Keratinocyte (primary cell): Measurements from ENCODE around the gene FANCD2. TPM values are rescaled to one million over a fixed set of nuclear protein-coding genes. Genes with fewer than 3 reads are reported as not detected.

Experiments
- DNase-seq: peaks from one replicate; pipeline ENCODE4 v3.0.0-alpha.2; 2011; ENCODE audit warnings: low read depth, missing footprints, low spot score
- FAIRE-seq: peaks from 2 replicates; lab custom pipeline; 2011; peaks lifted over from hg19 to GRCh38; lab: Jason Lieb, UNC
- H2AFZ ChIP-seq: 2 replicates; pipeline ENCODE4 v1.6.0; 2012; ENCODE audit warnings: low read length, control low read depth, inconsistent platforms; ENCODE audit not compliant: control insufficient read depth
- H3K27ac ChIP-seq: 2 replicates; pipeline ENCODE4 v1.5.1; 2011; ENCODE audit warnings: low read length; ENCODE audit not compliant: control insufficient read depth, insufficient read depth
- H3K27me3 ChIP-seq: 3 replicates; pipeline ENCODE4 v1.6.0; 2011; ENCODE audit warnings: low read length; ENCODE audit not compliant: control insufficient read depth, insufficient read depth; ENCODE audit errors: extremely low read depth
- H3K36me3 ChIP-seq, 2 experiments: 2 replicates in 1 of 2; 3 replicates in 1 of 2; pipeline ENCODE4 v1.5.1; 2011; ENCODE audit warnings: low read length in 2 of 2, mild to moderate bottlenecking in 1 of 2; ENCODE audit not compliant: control insufficient read depth in 2 of 2, insufficient read depth in 2 of 2; ENCODE audit errors: extremely low read depth in 1 of 2
- H3K4me1 ChIP-seq: 3 replicates; pipeline ENCODE4 v1.5.1; 2011; ENCODE audit warnings: low read length; ENCODE audit not compliant: control insufficient read depth, insufficient read depth; ENCODE audit errors: extremely low read depth
- H3K4me2 ChIP-seq: 3 replicates; pipeline ENCODE4 v1.6.0; 2011; ENCODE audit warnings: low read depth, low read length; ENCODE audit not compliant: control insufficient read depth, insufficient read depth; ENCODE audit errors: extremely low read depth
- H3K4me3 ChIP-seq, 3 experiments: fragments of 200-600 bp in 1 of 3; sonication (generic) in 1 of 3; 2 replicates in 2 of 3; 3 replicates in 1 of 3; pipeline ENCODE4 v1.5.1; 2011 to 2016; ENCODE audit warnings: low read length in 3 of 3, mild to moderate bottlenecking in 3 of 3, control low read depth in 2 of 3, inconsistent platforms in 1 of 3, low read depth in 1 of 3, mixed read lengths in 1 of 3, mixed run types in 1 of 3, moderate library complexity in 1 of 3; ENCODE audit not compliant: control insufficient read depth in 2 of 3, insufficient read depth in 2 of 3; ENCODE audit errors: extremely low read depth in 1 of 3
- H3K79me2 ChIP-seq: 2 replicates; pipeline ENCODE4 v1.6.0; 2012; ENCODE audit warnings: low read length; ENCODE audit not compliant: control insufficient read depth, insufficient read depth
- H3K9ac ChIP-seq: 3 replicates; pipeline ENCODE4 v1.6.0; 2011; ENCODE audit warnings: low read length; ENCODE audit not compliant: control insufficient read depth, insufficient read depth; ENCODE audit errors: extremely low read depth
- H3K9me1 ChIP-seq: 3 replicates; pipeline ENCODE4 v1.6.0; 2011; ENCODE audit warnings: low read length; ENCODE audit not compliant: control insufficient read depth, insufficient read depth; ENCODE audit errors: extremely low read depth
- H3K9me3 ChIP-seq: 2 replicates; pipeline ENCODE4 v1.5.1; 2012; ENCODE audit warnings: low read depth, low read length; ENCODE audit not compliant: control insufficient read depth
- H4K20me1 ChIP-seq: 3 replicates; pipeline ENCODE4 v1.6.0; 2011; ENCODE audit warnings: low read length; ENCODE audit not compliant: control insufficient read depth, insufficient read depth; ENCODE audit errors: extremely low read depth
- EZH2 ChIP-seq: IDR thresholded peaks from one replicate; pipeline ENCODE4 v1.6.1; 2012; ENCODE audit warnings: inconsistent platforms, mild to moderate bottlenecking, low read length, moderate library complexity
- dilution Hi-C: fragments of 300-500 bp; cut with MboI; formaldehyde crosslinking; loops from one replicate; pipeline ENCODE4 v1.7.0; 2020; ENCODE audit warnings: low sequenced_read_pairs; ENCODE audit not compliant: extremely low pct_ligation_motif_present
- polyA plus RNA-seq, 5 experiments: library from polyadenylated mRNA; depleted of rRNA in 3 of 5; stranded (reverse) in 3 of 5; stranded (forward) in 1 of 5; unstranded in 1 of 5; fragments of >200 nt; gene quantifications; 1 replicate in 1 of 5; 2 replicates in 3 of 5; 3 replicates in 1 of 5; pipeline versions ENCODE4 v1.2.1 to v1.2.3, GENCODE V29; 2011 to 2012; ENCODE audit warnings: missing spikeins in 2 of 5, low read depth in 1 of 5, low replicate concordance in 1 of 5
- TF ChIP-seq, protein P1 (sequence below), 3 experiments: IDR thresholded peaks in 1 of 3; conservative IDR thresholded peaks in 1 of 3; optimal IDR thresholded peaks in 1 of 3; 2 replicates in 2 of 3; 3 replicates in 1 of 3; pipeline versions ENCODE3 to v1.5.1; 2011; ENCODE audit warnings: low read length in 3 of 3, mild to moderate bottlenecking in 3 of 3, moderate library complexity in 2 of 3, control low read depth in 1 of 3, inconsistent platforms in 1 of 3; ENCODE audit not compliant: insufficient read depth in 2 of 3; ENCODE audit errors: extremely low read depth in 1 of 3

Gene FANCD2
- polyA plus RNA-seq, 1 donor (not counting 4 experiments of a cell fraction or from before 2014, with no cell fraction given) = 12.5 TPM

DNA sequence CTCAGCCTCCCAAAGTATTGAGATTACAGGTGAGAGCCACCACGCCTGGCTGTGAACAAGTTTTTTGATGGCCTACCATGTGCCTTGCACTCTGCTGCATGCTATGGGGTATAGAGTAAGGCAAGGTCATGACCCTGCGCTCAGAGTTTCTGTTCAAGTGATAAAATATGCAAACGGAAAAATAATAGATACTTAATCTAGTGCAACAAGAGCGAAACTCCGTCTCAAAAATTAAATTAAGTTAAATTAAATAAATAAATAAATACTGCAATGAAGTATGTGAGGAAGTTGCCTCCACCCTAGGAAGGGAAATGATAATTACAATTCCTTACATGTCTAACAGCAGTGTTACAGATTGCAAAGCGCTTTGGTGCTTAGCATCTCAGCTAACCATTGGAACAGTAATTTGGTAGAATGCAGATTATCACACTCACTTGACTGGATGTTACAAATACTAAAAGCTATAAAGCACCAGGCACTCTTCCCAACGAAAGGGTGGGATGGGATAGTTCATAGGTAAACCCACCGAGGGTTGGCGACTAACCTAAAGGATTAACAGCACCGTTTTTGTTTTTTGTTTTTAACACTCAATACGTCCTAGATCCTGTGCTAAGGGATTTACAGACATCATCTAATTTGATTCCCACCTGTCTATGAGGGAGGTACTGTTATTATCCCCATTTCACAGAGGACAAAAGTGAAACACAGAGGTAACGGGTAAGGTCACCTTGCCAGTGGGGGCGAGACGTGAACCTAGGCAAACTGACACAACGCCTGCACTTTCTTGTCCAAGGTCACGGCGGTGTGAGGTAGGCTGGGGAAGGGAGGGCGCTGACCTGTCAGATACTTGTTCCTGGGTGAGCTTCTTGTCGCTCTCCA is 793 bp upstream of the FANCD2 start:
- FAIRE-seq = no peak
- H3K79me2 ChIP-seq = peaks cover 25% of the 10 kb centered on the region
- H3K27ac ChIP-seq = peak overlapping the region; percentile 93

DNA sequence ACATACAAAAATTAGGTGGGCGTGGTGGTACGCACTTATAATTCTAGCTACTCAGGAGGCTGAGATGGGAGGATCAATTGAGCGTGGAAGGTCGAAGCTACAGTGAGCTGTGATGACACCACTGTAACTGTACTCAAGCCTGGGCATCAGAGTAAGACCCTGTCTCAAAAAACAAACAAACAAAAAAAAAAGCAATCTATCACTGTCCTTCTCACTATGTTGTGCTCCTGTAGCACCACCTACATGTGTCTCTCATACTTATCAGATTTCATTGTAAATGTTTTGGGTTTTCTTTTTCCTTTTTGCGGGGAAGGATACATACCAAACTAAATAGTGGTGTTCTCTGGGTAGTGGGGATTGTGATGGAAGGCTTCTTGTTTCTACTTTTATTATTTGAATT is 14.8 kb downstream of the FANCD2 start:
- Histone ChIP-seq H2AFZ (no peak overlapping the region), H3K36me3 (peaks cover 0 to 11% of the 10 kb centered on the region in 2 experiments), H3K9me1 (no peaks in the 10 kb centered on the region), H3K4me1 (no peaks in the 10 kb centered on the region), H3K4me3 (no peak overlapping the region), H3K79me2 (no peaks in the 10 kb centered on the region), H3K9ac (no peak overlapping the region), H4K20me1 (no peaks in the 10 kb centered on the region), H3K9me3 (no peaks in the 10 kb centered on the region), H3K27ac (no peak overlapping the region), H3K4me2 (no peak overlapping the region), H3K27me3 (no peaks in the 10 kb centered on the region)
- dilution Hi-C loops = no loop called here
- no peak for TF ChIP-seq EZH2
- TF ChIP-seq, protein P1, sequence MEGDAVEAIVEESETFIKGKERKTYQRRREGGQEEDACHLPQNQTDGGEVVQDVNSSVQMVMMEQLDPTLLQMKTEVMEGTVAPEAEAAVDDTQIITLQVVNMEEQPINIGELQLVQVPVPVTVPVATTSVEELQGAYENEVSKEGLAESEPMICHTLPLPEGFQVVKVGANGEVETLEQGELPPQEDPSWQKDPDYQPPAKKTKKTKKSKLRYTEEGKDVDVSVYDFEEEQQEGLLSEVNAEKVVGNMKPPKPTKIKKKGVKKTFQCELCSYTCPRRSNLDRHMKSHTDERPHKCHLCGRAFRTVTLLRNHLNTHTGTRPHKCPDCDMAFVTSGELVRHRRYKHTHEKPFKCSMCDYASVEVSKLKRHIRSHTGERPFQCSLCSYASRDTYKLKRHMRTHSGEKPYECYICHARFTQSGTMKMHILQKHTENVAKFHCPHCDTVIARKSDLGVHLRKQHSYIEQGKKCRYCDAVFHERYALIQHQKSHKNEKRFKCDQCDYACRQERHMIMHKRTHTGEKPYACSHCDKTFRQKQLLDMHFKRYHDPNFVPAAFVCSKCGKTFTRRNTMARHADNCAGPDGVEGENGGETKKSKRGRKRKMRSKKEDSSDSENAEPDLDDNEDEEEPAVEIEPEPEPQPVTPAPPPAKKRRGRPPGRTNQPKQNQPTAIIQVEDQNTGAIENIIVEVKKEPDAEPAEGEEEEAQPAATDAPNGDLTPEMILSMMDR (optimal IDR thresholded peaks at IDR 0.05 in 1 of 3, IDR thresholded peaks at IDR 0.05 in 1 of 3, conservative IDR thresholded peaks at IDR 0.05 in 1 of 3; ENCODE audit: extremely low read depth in 1 of 3, insufficient read depth in 2 of 3, low read length in 3 of 3) = no peak
- FAIRE-seq (no peak), DNase-seq (no peak)

More for the DNA sequence above, 793 bp upstream of the FANCD2 start:
- H3K4me3 ChIP-seq = peak overlapping the region; percentile 81 to 99 (median 86)
- H3K9me1 ChIP-seq = peaks cover 3% of the 10 kb centered on the region
- H3K27me3 ChIP-seq = no peaks in the 10 kb centered on the region
- dilution Hi-C loops = no loop called here
- peak overlapping the region; percentile 94 for H3K9ac ChIP-seq
- H3K36me3 ChIP-seq = peaks cover 11 to 13% of the 10 kb centered on the region in 2 experiments
- peak overlapping the region; percentile 90 for H3K4me2 ChIP-seq
- no peak for DNase-seq
- TF ChIP-seq, protein P1 (optimal IDR thresholded peaks at IDR 0.05 in 1 of 3, IDR thresholded peaks at IDR 0.05 in 1 of 3, conservative IDR thresholded peaks at IDR 0.05 in 1 of 3; ENCODE audit: extremely low read depth in 1 of 3, insufficient read depth in 2 of 3, low read length in 3 of 3) = no peak
- no peak for TF ChIP-seq EZH2
- H4K20me1 ChIP-seq = no peaks in the 10 kb centered on the region
- no peaks in the 10 kb centered on the region for H3K9me3 ChIP-seq
- H2AFZ ChIP-seq = peak overlapping the region; percentile 99
- peaks cover 25% of the 10 kb centered on the region for H3K4me1 ChIP-seq
